Fibroblast of skin of abdomen (primary cell): ENCODE measurements around the gene PDX1.

Source experiments
- DNase-seq: peaks from one replicate; pipeline ENCODE4 v3.0.0-alpha.2; 2013

The PDX1 gene

GRCh38 chr13:27922883-27923612 lies 3.2 kb downstream of the PDX1 start:
- DNase-seq: no peak

GRCh38 chr13:27923794-27924528 lies 4.2 kb downstream of the PDX1 start:
- no peak for DNase-seq

- DNase-seq: no peak
Observed at GRCh38 chr13:27924529-27925141, 4.8 kb downstream of the PDX1 start.

GRCh38 chr13:27925220-27925991 lies 5.6 kb downstream of the PDX1 start:
- DNase-seq: no peak

GRCh38 chr13:27926644-27927434 lies 7.0 kb downstream of the PDX1 start:
- no peak for DNase-seq

GRCh38 chr13:27927444-27928352 lies 7.9 kb downstream of the PDX1 start:
- DNase-seq: no peak

- no peak for DNase-seq
Observed at GRCh38 chr13:27928353-27928804, 8.6 kb downstream of the PDX1 start.

GRCh38 chr13:27928805-27929753 lies 9.3 kb downstream of the PDX1 start:
- no peak for DNase-seq

GRCh38 chr13:27929868-27930267 lies 10.1 kb downstream of the PDX1 start:
- DNase-seq: no peak

GRCh38 chr13:27933118-27933517 lies 13.3 kb downstream of the PDX1 start:
- no peak for DNase-seq

GRCh38 chr13:27933580-27934328 lies 14.0 kb downstream of the PDX1 start:
- no peak for DNase-seq

- DNase-seq: no peak
Observed at GRCh38 chr13:27942972-27943371, 23.2 kb downstream of the PDX1 start.

- no peak for DNase-seq
Observed at GRCh38 chr13:27952876-27953675, 33.3 kb downstream of the PDX1 start.

- DNase-seq: peak; percentile 64
Observed at GRCh38 chr13:27953676-27954405, 34.0 kb downstream of the PDX1 start.

- peak; percentile 30 for DNase-seq
Observed at GRCh38 chr13:27954406-27954851, 34.6 kb downstream of the PDX1 start.

- DNase-seq: no peak
Observed at GRCh38 chr13:27955014-27955591, 35.3 kb downstream of the PDX1 start.
